ENCODE results near the gene BIK.
"Not testable (repeated sequence)": the region's sequence is repeated elsewhere in the genome, so short reads cannot be mapped to it uniquely, and the experiment has no call there.

The BIK gene

GRCh38 chr22:43136255-43136654, 25.7 kb downstream of the BIK start:
- DNase-seq (ENCODE audit: low read depth), result peak; percentile 18

DNA sequence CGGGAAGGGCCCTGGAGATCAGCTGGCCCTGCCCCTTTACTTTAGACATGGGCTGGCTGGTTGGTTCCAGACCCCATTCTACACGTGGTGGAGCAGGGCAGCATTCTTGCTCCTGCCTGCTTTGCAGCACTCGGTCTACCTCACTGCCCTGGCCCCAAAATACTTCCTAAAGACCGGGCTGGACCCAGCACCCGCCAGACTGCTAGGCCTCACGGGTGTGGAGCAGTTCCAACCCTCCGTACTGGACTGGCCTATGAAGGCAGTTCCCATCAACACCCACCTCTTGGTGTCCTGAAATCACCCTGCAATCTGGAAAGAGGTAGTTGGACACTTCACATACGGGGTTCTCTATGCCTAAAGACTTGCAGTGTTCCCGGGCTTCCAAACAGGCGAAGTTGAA, 26.3 kb downstream of the BIK start:
- DNase-seq (ENCODE audit: low read depth), result no peak

- DNase-seq (ENCODE audit: low read depth), result peak; percentile 85
These were observed 32.5 kb downstream of the BIK start, which contains the start of gene MCAT for GRCh38 chr22:43142880-43143562. MCAT (minus strand) TSS chr22:43143398; CDS start chr22:43143348, 50 bp downstream.

DNA sequence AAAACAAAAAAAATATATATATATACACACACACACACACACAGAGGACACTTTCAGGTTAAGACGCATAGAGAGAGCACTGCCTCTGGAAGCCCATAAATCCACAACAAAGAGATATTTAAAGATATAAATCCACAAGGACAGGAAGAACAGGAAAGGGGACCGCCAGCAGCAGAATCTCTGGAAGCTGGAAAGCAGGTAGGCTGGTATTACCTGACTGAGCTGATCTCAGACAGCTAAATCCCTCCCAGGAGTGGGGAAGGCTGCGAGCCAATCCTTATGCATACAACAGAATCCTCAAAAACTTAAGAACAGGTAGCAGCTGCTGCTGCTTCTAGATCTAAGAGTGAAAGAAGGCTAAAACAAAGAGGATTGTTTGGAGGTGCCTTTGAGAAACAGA, 34.4 kb downstream of the BIK start:
- DNase-seq (ENCODE audit: low read depth), result no peak

DNA sequence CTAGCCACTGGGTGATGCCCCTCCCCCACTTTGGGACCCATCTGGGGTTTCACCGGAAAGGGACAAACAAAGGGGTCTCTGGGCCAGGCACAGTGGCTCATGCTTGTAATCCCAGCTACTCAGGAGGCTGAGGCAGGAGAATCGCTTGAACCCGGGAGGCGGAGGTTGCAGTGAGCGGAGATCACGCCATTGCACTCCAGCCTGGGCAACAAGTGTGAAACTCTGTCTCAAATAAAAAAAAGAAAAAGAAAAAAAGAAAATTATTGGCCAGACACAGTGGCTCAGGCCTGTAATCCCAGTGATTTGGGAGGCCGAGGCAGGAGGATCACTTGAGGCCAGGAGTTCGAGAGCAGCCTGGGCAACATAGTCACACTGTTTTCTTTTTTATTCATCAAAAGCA, 34.8 kb downstream of the BIK start:
- not testable (repeated sequence) for DNase-seq (ENCODE audit: low read depth)

- not testable (repeated sequence) for DNase-seq (ENCODE audit: low read depth)
These were observed 35.8 kb downstream of the BIK start for GRCh38 chr22:43146332-43146731.

DNA sequence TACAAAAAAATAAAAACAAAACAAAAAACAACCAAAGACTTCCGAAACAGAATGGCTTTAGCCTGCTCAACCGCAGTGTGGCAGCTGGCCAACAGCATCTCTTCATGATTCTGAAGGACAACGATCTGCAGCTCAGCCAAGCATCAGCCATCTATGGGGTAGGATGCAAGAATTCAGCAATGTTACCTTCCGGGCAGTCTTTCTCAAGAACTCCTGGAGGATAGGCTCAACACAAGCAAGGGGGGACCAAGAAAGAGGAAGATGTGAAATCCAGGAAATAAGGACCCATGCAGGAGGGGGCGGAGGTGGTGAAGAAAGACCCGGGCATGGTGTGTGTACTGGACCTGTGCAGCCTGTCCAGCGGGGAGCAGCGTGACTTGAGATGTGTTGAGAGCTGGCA, 37.3 kb downstream of the BIK start:
- no peak for DNase-seq (ENCODE audit: low read depth)

DNA sequence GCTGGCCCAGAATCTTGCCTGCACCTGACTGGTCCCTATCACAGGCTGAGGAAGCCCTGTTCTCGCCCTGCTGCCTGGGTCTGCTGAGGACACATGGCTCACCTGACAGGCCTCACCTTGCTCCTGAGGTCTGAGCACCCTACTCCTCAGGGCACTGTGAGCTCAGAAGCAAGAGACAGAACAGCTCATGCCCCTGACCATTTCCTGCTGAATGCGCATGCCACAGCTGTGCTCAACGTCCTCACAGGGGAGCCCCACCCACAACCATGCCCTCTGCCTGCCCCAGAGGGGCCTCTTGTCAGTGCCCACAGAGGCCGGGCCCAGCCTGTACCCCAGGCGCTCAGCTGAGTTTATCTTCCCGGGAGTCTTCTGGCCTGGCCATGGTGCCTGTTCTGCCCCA, 38.0 kb downstream of the BIK start:
- no peak for DNase-seq (ENCODE audit: low read depth)

DNA sequence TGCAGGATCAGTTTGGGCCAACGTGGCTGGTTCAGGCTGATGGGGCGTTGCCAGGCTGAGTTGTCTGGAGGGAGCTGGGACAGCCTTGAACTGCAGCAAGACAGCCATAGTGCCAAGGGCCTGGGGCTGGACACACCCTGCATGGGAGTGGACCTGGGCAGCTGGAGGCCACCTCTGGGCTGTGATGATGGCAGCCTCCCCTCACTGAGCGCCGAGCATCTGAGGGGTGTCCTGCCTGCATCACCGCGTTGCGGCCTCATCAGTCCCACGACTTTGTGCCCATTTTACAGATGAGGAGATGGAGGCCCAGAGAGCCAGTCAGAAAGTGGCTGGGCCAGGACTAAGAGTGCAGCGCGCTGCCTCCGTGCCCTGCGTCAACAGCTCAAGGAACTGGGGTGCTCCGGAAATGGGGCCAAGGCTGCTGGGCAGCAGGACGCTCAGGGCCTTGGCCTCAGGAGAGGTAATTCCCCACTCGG, 40.2 kb downstream of the BIK start:
- DNase-seq (ENCODE audit: low read depth), result no peak

DNA sequence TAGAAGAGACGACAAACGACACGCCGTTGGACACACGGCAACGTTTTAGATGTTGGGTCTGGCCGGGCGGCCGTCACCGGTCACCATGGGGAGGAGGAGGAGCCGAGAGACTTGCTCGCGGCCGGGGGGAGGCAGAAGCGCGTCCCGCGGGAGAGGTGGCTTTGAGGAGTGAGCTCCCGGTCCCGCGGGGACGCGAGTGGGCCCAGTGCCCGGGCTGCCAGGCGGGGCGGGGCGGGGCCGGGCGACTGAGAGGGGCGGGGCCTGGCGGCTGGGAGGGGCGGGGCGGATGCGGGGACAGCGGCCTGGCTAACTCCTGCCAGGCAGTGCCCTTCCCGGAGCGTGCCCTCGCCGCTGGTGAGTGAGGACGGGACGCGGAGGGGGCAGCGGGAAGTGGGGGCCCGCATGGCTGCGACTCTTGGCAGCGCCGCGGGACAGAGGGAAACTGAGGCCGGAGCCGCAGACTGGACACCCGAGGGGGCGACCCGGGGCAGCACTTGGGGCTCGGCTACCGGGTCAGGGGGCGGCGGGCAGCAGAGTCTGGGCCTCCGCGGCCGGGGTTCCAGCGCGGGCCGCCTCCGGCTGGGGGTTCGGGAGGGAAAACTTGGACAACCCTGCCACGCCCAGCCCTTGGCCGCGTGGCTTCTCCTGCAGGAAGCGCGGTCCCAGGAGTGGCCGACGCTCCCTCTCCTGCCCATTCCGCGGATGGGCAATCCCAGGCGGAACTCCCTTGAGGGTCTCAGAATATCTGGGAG, 40.9 kb downstream of the BIK start, which contains the start of gene TSPO:
Gene TSPO, plus strand, starts transcription at position 309 of the 752 bp plus-strand sequence. CDS start 7,680 bp downstream, outside the sequence.
- peak; percentile 58 for DNase-seq (ENCODE audit: low read depth)

DNA sequence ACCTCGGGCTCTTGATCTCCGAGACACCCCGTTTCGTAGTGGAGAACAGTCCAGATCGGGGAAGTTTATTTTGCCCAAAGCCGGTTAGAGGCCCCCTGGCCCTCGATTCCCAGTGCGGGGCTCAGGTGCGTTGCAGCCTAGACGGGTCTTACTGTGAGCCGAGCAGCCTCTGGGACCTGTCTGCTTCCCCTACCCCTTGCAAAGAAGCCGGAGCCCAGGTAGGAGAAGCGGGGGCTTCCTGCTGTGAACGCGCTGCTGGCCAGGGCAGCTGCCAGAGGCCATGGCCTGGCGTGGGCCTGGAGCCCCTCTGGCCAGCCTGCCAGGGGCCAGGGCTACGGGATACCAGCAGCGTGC, 41.4 kb downstream of the BIK start:
- no peak for DNase-seq (ENCODE audit: low read depth)

DNA sequence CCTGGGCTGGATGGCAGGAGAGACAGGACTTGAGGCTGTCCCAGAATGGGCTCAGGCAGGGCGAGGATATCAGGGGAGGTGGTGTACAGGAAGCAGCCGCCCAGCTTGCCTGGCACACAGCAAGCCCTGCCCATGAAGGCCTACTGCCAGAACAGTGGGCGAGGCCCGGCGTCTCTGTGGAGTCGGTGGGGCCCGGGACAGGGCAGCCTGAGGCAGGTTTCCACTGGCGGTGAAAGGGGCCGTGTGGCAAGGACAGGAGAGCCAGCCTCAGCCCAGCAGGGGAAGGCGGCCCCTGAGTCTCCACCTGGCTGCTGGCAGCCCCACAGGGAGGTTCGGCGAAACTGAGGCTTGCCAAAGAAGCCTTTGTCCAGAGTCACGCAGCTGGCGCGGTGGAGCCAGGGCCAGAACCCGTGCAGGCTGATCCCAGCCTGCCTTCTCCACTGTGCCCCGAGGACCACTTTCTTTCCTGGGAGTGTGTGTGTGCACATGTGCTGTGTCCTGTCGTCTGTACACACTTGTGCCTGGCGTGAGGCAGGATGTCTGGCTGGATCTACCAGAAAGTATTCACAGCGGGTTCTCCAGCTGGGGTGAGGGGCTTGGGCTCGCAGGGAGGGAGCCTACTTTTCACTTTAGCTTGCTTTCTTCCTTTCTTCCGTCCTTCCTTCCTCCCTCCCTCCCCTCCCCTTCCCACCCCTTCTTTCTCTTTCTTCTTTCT, 42.0 kb downstream of the BIK start:
- peak; percentile 48 for DNase-seq (ENCODE audit: low read depth)

DNA sequence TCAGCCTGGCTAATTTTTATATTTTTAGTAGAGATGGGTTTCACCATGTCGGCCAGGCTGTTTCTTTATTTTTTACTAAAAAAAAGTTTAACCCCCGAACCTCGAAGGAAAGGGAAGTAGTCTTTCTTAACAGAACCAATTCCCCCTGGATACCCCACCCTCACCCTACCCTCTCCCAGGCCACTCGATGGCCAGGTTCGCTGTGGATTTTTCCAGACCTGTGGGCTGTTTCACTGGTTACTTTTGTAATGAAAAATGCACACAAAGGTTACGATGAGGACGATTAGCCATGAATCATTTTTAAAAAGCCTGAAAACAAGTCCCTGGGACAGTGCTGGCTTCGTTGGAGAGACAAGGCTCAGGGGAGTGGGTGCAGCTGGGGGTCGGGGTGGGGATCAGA, 43.3 kb downstream of the BIK start:
- DNase-seq (ENCODE audit: low read depth), result no peak

GRCh38 chr22:43154887-43155536, 44.5 kb downstream of the BIK start:
- no peak for DNase-seq (ENCODE audit: low read depth)

- DNase-seq (ENCODE audit: low read depth), result no peak
These were observed 45.2 kb downstream of the BIK start for GRCh38 chr22:43155789-43156188.

- no peak for DNase-seq (ENCODE audit: low read depth)
These were observed 45.9 kb downstream of the BIK start for GRCh38 chr22:43156413-43156812.

DNA sequence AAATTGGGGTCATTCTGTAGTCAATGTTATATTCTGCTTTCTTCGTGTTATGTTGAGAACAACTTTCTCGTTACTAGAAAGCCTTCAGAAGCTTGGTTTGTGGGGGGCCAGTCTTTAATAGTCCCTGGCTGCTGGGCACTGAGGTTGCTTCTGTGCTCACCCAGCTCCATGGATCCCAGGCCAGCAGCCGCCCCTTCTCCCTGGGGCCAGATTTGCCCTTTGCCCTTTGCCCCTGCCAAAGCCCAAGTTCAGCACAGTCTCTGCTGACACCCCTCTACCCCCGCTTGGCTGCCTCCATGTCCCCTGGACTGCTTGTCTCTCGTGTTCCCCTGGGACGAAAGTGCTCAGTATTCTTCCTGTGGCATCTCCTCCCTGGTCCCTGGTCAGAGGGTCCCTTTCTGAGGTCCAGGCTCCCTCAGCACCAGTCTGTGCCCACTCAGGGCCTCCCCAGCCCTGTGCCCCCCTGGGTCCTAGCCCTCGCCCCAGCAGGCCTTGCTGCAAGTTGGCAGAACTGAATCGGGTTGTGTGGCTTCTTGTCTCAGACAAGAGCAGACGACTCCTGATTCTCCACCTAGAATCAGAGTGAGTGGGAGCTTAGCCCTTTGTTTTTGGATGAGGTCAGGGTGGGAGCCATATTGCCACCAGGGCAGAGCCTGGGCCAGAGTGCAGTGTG, 47.5 kb downstream of the BIK start:
- DNase-seq (ENCODE audit: low read depth), result no peak

GRCh38 chr22:43158778-43159483, 48.4 kb downstream of the BIK start:
- DNase-seq (ENCODE audit: low read depth), result no peak

GRCh38 chr22:43159484-43160178, 49.1 kb downstream of the BIK start:
- no peak for DNase-seq (ENCODE audit: low read depth)

- no peak for DNase-seq (ENCODE audit: low read depth)
These were observed 50.1 kb downstream of the BIK start for GRCh38 chr22:43160497-43161126.

All from activated T-cell treated with anti-CD3 and anti-CD28 coated beads for 48 hours (primary cell).